ENCODE measurements around the gene TBC1D2. TPM values are rescaled to one million over a fixed set of nuclear protein-coding genes. Genes with fewer than 3 reads are reported as not detected.

The TBC1D2 gene
- total RNA-seq, 1 donor from 2014 or later = 23.7 TPM

DNA sequence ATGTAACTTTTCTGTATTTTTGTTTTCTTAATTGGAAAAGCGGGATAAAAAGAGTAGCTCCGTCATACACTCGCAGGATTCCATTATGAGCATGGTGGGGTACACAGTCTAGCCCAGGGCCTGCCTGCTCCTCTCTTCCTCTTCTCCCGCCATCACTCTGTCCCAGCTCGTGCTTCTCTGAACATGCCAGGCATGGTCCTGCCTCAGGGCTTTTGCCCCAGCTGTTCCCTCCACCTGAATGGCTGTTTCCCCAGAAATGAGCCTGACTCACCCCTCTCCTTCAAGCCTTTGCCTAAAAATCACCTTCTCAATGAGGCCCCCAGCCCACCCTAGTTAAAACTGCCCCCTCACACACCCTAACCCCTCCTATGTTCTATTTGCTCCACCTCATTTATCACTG is 67.5 kb downstream of the TBC1D2 start:
- peaks cover 4% of the 10 kb centered on the region for H3K4me1 Mint-ChIP-seq (ENCODE audit: unreplicated experiment)
- H3K9me3 Mint-ChIP-seq (ENCODE audit: unreplicated experiment) = no peaks in the 10 kb centered on the region
- TF ChIP-seq, protein P1, sequence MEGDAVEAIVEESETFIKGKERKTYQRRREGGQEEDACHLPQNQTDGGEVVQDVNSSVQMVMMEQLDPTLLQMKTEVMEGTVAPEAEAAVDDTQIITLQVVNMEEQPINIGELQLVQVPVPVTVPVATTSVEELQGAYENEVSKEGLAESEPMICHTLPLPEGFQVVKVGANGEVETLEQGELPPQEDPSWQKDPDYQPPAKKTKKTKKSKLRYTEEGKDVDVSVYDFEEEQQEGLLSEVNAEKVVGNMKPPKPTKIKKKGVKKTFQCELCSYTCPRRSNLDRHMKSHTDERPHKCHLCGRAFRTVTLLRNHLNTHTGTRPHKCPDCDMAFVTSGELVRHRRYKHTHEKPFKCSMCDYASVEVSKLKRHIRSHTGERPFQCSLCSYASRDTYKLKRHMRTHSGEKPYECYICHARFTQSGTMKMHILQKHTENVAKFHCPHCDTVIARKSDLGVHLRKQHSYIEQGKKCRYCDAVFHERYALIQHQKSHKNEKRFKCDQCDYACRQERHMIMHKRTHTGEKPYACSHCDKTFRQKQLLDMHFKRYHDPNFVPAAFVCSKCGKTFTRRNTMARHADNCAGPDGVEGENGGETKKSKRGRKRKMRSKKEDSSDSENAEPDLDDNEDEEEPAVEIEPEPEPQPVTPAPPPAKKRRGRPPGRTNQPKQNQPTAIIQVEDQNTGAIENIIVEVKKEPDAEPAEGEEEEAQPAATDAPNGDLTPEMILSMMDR (IDR thresholded peaks at IDR 0.05) = no peak
- no peaks in the 10 kb centered on the region for H3K36me3 Mint-ChIP-seq (ENCODE audit: unreplicated experiment)
- H3K27ac Mint-ChIP-seq (ENCODE audit: unreplicated experiment) = no peak overlapping the region
- H3K27me3 Mint-ChIP-seq (ENCODE audit: unreplicated experiment) = no peaks in the 10 kb centered on the region
- no peak for DNase-seq (ENCODE audit: extremely low spot score, unreplicated experiment)
- H3K4me3 Mint-ChIP-seq (ENCODE audit: unreplicated experiment) = no peak overlapping the region

DNA sequence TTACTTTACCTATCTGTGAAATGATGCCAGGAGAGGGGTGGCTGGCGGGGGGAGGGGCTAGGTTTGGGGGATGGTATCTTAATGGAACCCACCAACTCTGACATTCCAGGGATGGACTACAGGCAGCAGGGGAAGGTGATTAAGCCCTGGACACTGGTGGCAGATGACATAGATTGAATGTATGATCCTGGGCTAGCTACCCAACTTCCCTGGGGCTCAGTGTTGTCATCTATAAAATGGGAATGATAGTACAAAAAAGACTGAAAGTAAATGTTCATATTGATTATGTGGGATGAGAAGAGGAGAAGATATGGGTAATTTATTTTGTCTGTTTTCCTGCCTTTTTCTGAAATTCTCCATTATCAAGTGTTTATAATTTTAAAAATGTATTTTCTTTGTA is 69.2 kb downstream of the TBC1D2 start:
- Mint-ChIP-seq H3K9me3 (ENCODE audit: unreplicated experiment) (no peaks in the 10 kb centered on the region), H3K27ac (ENCODE audit: unreplicated experiment) (no peak overlapping the region), H3K27me3 (ENCODE audit: unreplicated experiment) (no peaks in the 10 kb centered on the region), H3K4me3 (ENCODE audit: unreplicated experiment) (no peak overlapping the region), H3K4me1 (ENCODE audit: unreplicated experiment) (peaks cover 4% of the 10 kb centered on the region), H3K36me3 (ENCODE audit: unreplicated experiment) (no peaks in the 10 kb centered on the region)
- TF ChIP-seq, protein P1 (IDR thresholded peaks at IDR 0.05) = no peak
- no peak for DNase-seq (ENCODE audit: extremely low spot score, unreplicated experiment)

DNA sequence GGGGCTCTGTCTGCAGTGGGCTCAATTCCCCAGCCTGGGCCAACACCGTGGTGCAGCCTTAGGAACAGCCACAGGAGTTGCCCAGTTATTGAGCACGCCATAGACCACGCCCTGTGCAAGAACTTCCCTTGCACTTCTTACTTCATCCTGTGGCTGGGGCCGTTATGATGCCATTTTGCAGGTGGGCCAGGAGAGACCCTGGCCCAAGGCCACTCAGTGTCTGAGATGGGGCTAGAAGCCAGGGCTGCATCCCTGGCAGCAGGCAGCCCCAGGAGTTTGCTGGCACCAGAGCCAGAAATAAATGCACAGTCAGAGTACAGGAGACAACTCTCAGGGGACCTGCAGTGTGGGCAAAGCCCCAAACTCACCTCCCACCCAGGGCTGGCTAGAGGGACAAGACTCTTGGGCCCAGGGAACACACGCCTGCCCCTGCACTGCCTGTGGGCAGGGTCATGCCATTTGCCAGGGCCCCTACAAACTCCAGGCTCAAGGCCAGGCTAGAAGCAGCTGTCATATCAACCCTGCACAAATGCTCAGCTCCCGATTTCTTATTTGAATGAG is 69.8 kb downstream of the TBC1D2 start:
- Mint-ChIP-seq H3K4me1 (ENCODE audit: unreplicated experiment) (peaks cover 4% of the 10 kb centered on the region), H3K4me3 (ENCODE audit: unreplicated experiment) (no peak overlapping the region), H3K9me3 (ENCODE audit: unreplicated experiment) (no peaks in the 10 kb centered on the region), H3K36me3 (ENCODE audit: unreplicated experiment) (no peaks in the 10 kb centered on the region), H3K27ac (ENCODE audit: unreplicated experiment) (no peak overlapping the region), H3K27me3 (ENCODE audit: unreplicated experiment) (no peaks in the 10 kb centered on the region)
- TF ChIP-seq, protein P1 (IDR thresholded peaks at IDR 0.05) = no peak
- no peak for DNase-seq (ENCODE audit: extremely low spot score, unreplicated experiment)

DNA sequence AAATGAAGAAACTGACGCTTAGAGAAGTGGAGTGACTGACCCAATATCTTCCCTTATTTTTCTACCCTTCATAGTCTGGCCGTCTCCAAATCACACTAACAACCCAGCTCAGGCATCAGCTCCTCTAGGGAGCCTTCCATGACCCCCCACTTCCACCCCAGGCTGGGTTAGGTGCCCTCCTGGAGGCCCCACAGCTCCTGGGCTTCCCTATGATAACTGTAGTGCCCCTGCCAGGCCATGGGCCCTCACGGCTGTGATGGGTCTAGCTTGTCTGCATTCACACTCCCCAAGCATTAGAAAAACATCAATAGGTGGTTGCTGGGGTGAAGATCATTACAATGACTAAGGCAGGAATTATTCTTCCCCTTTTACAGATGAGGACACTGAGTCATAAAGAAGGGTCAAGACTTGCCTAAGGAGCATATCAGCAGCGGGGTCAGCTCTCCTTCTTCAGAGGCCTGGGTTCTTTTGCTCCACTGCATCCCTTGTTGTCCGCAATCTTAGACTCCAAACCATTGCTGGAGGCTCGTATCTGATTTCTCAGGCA is 70.4 kb downstream of the TBC1D2 start:
- TF ChIP-seq, protein P1 (IDR thresholded peaks at IDR 0.05) = no peak
- Mint-ChIP-seq H3K4me1 (ENCODE audit: unreplicated experiment) (peaks cover 4% of the 10 kb centered on the region), H3K36me3 (ENCODE audit: unreplicated experiment) (no peaks in the 10 kb centered on the region), H3K4me3 (ENCODE audit: unreplicated experiment) (no peak overlapping the region), H3K9me3 (ENCODE audit: unreplicated experiment) (no peaks in the 10 kb centered on the region), H3K27ac (ENCODE audit: unreplicated experiment) (no peak overlapping the region), H3K27me3 (ENCODE audit: unreplicated experiment) (no peaks in the 10 kb centered on the region)
- DNase-seq (ENCODE audit: extremely low spot score, unreplicated experiment) = no peak

DNA sequence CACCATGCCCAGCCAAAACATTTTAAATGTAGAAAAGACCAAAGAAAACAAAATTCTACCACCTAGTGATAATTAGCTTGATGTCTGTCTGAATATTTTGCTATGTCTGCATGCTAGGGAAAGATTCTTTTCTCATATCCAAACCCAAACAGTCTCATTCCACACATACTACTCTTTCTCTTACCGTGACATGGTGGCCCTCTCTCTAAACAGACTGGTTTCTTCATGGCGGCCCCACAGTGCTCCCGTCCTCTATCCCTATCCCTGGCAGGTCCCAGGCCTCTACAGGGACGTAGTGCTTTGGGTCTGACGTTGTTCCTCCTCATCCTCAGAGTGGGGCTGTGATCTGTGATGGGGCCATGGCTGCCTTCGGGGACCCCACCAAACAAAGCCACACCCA is 71.1 kb downstream of the TBC1D2 start:
- H3K9me3 Mint-ChIP-seq (ENCODE audit: unreplicated experiment) = no peaks in the 10 kb centered on the region
- H3K36me3 Mint-ChIP-seq (ENCODE audit: unreplicated experiment) = no peaks in the 10 kb centered on the region
- no peak overlapping the region for H3K27ac Mint-ChIP-seq (ENCODE audit: unreplicated experiment)
- H3K4me3 Mint-ChIP-seq (ENCODE audit: unreplicated experiment) = no peak overlapping the region
- no peak for DNase-seq (ENCODE audit: extremely low spot score, unreplicated experiment)
- no peaks in the 10 kb centered on the region for H3K27me3 Mint-ChIP-seq (ENCODE audit: unreplicated experiment)
- TF ChIP-seq, protein P1 (IDR thresholded peaks at IDR 0.05) = no peak
- peaks cover 4% of the 10 kb centered on the region for H3K4me1 Mint-ChIP-seq (ENCODE audit: unreplicated experiment)
